Trophoblast cell (in vitro differentiated cells and primary cell): Measurements from ENCODE around the gene ZNF506.
"Not testable (repeated sequence)": the region's sequence is repeated elsewhere in the genome, so short reads cannot be mapped to it uniquely, and the experiment has no call there.

Experiments used
- DNase-seq, 2 donors: peaks; one replicate each; pipeline ENCODE4 v3.0.0-alpha.2; 2016
- H2AFZ ChIP-seq: 2 replicates; pipeline ENCODE4 v1.6.1; 2013; ENCODE audit warnings: low read length, moderate library complexity, mild to moderate bottlenecking; ENCODE audit not compliant: insufficient read depth, poor library complexity
- H2AK5ac ChIP-seq: 2 replicates; pipeline ENCODE4 v1.6.1; 2013; ENCODE audit warnings: mild to moderate bottlenecking, low read length
- H2BK120ac ChIP-seq: 2 replicates; pipeline ENCODE4 v1.6.1; 2013; ENCODE audit warnings: low read length, mild to moderate bottlenecking, moderate library complexity; ENCODE audit not compliant: insufficient read depth, poor library complexity
- H2BK12ac ChIP-seq: 2 replicates; pipeline ENCODE4 v1.6.1; 2013; ENCODE audit warnings: mild to moderate bottlenecking, low read length, moderate library complexity
- H2BK5ac ChIP-seq: 2 replicates; pipeline ENCODE4 v1.6.1; 2013; ENCODE audit warnings: low read length, low read depth, moderate library complexity, mild to moderate bottlenecking; ENCODE audit not compliant: poor library complexity
- H3K14ac ChIP-seq: 2 replicates; pipeline ENCODE4 v1.6.1; 2013; ENCODE audit warnings: mild to moderate bottlenecking, low read length
- H3K18ac ChIP-seq: 2 replicates; pipeline ENCODE4 v1.6.1; 2013; ENCODE audit warnings: mild to moderate bottlenecking, low read length
- H3K23ac ChIP-seq: 2 replicates; pipeline ENCODE4 v1.6.1; 2013; ENCODE audit warnings: low read length
- H3K27ac ChIP-seq: 2 replicates; pipeline ENCODE4 v1.5.1; 2013; ENCODE audit warnings: low read depth, mild to moderate bottlenecking, inconsistent platforms, low read length, moderate library complexity
- H3K27me3 ChIP-seq: 2 replicates; pipeline ENCODE4 v1.6.1; 2013; ENCODE audit warnings: inconsistent platforms, mild to moderate bottlenecking, low read length, moderate library complexity; ENCODE audit not compliant: insufficient read depth
- H3K36me3 ChIP-seq, 2 experiments: 1 replicate in 1 of 2; 2 replicates in 1 of 2; pipeline ENCODE4 v1.6.1; 2013; ENCODE audit warnings: low read length in 2 of 2, mild to moderate bottlenecking in 2 of 2, moderate library complexity in 1 of 2; ENCODE audit not compliant: insufficient read depth in 2 of 2, control insufficient read depth in 1 of 2
- H3K4ac ChIP-seq: 2 replicates; pipeline ENCODE4 v1.6.1; 2013; ENCODE audit warnings: low read depth, mild to moderate bottlenecking, low read length, moderate library complexity
- H3K4me1 ChIP-seq, 2 experiments: 1 replicate in 1 of 2; 2 replicates in 1 of 2; pipeline ENCODE4 v1.6.1; 2013; ENCODE audit warnings: low read length in 2 of 2, mild to moderate bottlenecking in 2 of 2, moderate library complexity in 1 of 2; ENCODE audit not compliant: insufficient read depth in 2 of 2, control insufficient read depth in 1 of 2
- H3K4me2 ChIP-seq: 2 replicates; pipeline ENCODE4 v1.6.1; 2013; ENCODE audit warnings: inconsistent platforms, mild to moderate bottlenecking, low read length, moderate library complexity
- H3K4me3 ChIP-seq: 2 replicates; pipeline ENCODE4 v1.5.1; 2013; ENCODE audit warnings: mild to moderate bottlenecking, low read depth, low read length, inconsistent platforms
- H3K79me1 ChIP-seq: one replicate; pipeline ENCODE4 v1.6.1; 2013; ENCODE audit warnings: low read length
- H3K79me2 ChIP-seq: 2 replicates; pipeline ENCODE4 v1.6.1; 2013; ENCODE audit warnings: low read length, mild to moderate bottlenecking; ENCODE audit not compliant: control insufficient read depth, insufficient read depth, poor library complexity
- H3K9ac ChIP-seq: 2 replicates; pipeline ENCODE4 v1.6.1; 2013; ENCODE audit warnings: mild to moderate bottlenecking, low read length
- H3K9me3 ChIP-seq: 2 replicates; pipeline ENCODE4 v1.6.1; 2013; ENCODE audit warnings: low read depth, mild to moderate bottlenecking, control low read depth, inconsistent platforms, low read length; ENCODE audit not compliant: insufficient read depth
- H4K12ac ChIP-seq: 2 replicates; pipeline ENCODE4 v1.6.1; 2013; ENCODE audit warnings: low read depth, mild to moderate bottlenecking, low read length, moderate library complexity
- H4K8ac ChIP-seq: 2 replicates; pipeline ENCODE4 v1.6.1; 2013; ENCODE audit warnings: low read depth, mild to moderate bottlenecking, low read length, moderate library complexity
- H4K91ac ChIP-seq: one replicate; pipeline ENCODE4 v1.6.1; 2013; ENCODE audit warnings: low read depth, mild to moderate bottlenecking, low read length, moderate library complexity
- WGBS: extraction: QIAGEN DNeasy Blood & Tissue Kit; methylation state at CpG from one replicate; pipeline ENCODE4 v1.1.7; 2013; ENCODE audit warnings: missing lambda C conversion rate; ENCODE audit not compliant: insufficient read length, insufficient coverage; ENCODE audit errors: extremely low coverage; 5-methylcytosine and 5-hydroxymethylcytosine counted together

Gene ZNF506

GRCh38 chr19:19776206-19777008 lies 45.1 kb downstream of the ZNF506 start:
- peak overlapping the region; percentile 79 for H3K4me3 ChIP-seq
- peak overlapping the region; percentile 62 for H2BK120ac ChIP-seq
- H2BK12ac ChIP-seq = no peak overlapping the region
- H3K27ac ChIP-seq = peak overlapping the region; percentile 44
- H3K9me3 ChIP-seq = no peaks in the 10 kb centered on the region
- peak overlapping the region; percentile 35 for H2BK5ac ChIP-seq
- H4K8ac ChIP-seq = peak overlapping the region; percentile 85
- peak overlapping the region; percentile 86 for H3K4me2 ChIP-seq
- H3K14ac ChIP-seq = peak overlapping the region; percentile 60
- H4K91ac ChIP-seq = peak overlapping the region; percentile 65
- no peak overlapping the region for H2AK5ac ChIP-seq
- no CpG with 5 or more reads among the region's 36 CpGs for WGBS
- peak overlapping the region; percentile 41 for H3K9ac ChIP-seq
- peak; percentile 99 for DNase-seq
- no peak overlapping the region for H3K4ac ChIP-seq
- peak overlapping the region; percentile 57 for H4K12ac ChIP-seq
- peaks cover 2 to 9% of the 10 kb centered on the region in 2 experiments for H3K4me1 ChIP-seq
- H3K18ac ChIP-seq = no peak overlapping the region
- H2AFZ ChIP-seq = peak overlapping the region; percentile 64
- H3K36me3 ChIP-seq = no peaks in the 10 kb centered on the region
- peaks cover 3% of the 10 kb centered on the region for H3K79me1 ChIP-seq
- H3K79me2 ChIP-seq = peaks cover 3% of the 10 kb centered on the region
- H3K23ac ChIP-seq = no peak overlapping the region
- no peaks in the 10 kb centered on the region for H3K27me3 ChIP-seq

DNA sequence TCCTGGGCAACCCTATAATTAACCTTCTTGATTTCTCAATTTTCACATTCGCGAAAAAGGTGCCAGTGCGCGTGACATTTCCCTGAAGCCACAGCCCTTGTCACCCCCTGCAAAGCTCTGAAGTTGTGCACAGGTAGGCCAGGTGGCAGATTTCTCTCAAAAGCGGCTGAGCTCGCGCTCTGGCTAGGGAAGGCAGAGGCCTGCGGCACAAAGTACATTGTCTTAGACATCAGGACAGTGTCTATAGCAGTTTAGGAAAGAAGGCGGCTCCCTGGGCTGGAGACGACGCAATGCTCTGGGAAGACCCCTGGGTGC lies 45.7 kb downstream of the ZNF506 start:
- no peak for DNase-seq
- Histone ChIP-seq H3K79me2 (peaks cover 3% of the 10 kb centered on the region), H3K4ac (no peak overlapping the region), H3K9ac (peak overlapping the region; percentile 35), H2BK5ac (peak overlapping the region; percentile 35), H3K4me1 (peaks cover 2 to 9% of the 10 kb centered on the region in 2 experiments), H3K18ac (no peak overlapping the region), H3K14ac (peak overlapping the region; percentile 60), H3K9me3 (no peaks in the 10 kb centered on the region), H4K91ac (peak overlapping the region; percentile 65), H3K23ac (no peak overlapping the region), H3K27ac (peak overlapping the region; percentile 19), H3K27me3 (no peaks in the 10 kb centered on the region), H3K4me3 (peak overlapping the region; percentile 79), H2BK12ac (no peak overlapping the region), H4K12ac (peak overlapping the region; percentile 57), H4K8ac (peak overlapping the region; percentile 85), H3K36me3 (no peaks in the 10 kb centered on the region), H2BK120ac (peak overlapping the region; percentile 62), H2AFZ (peak overlapping the region; percentile 40), H3K4me2 (peak overlapping the region; percentile 86), H3K79me1 (peaks cover 3% of the 10 kb centered on the region), H2AK5ac (no peak overlapping the region)
- WGBS = no CpG with 5 or more reads among the region's 11 CpGs

DNA sequence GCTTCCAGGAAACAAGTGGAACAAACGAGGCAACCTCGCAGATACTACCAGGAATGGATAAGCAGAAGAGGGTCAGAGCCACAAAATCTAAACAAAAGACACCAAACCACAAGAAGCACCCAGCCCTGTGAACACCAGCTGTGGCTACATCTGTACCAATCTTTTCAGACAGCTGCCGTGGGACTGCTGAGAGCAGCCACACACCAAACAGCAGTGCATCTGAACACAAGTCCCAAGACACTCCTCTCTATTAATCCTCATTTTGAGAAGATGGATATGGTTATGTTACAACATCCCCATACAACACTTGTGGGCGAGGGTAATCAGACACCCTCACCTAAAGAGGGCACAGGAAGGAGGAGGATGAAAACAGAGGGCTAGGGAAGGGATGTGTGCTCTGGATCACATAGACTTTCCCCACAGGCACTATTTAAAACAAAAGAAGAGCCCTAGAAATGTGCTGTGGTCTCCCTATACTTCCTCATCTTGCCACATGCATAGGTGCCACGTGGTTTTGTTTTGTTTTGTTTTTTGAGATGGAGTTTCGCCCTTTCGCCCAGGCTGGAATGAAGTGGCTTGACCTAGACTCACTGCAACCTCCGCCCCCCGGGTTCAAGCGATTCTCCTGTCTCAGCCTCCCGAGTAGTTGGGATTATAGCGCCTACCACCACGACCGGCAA lies 47.1 kb downstream of the ZNF506 start:
- Histone ChIP-seq H2BK5ac (no peak overlapping the region), H2AFZ (no peak overlapping the region), H3K27me3 (no peaks in the 10 kb centered on the region), H2BK12ac (no peak overlapping the region), H3K4me3 (no peak overlapping the region), H3K4me1 (peaks cover 2 to 9% of the 10 kb centered on the region in 2 experiments), H3K79me1 (peaks cover 3% of the 10 kb centered on the region), H3K4ac (no peak overlapping the region), H4K12ac (no peak overlapping the region), H4K8ac (no peak overlapping the region), H2BK120ac (no peak overlapping the region), H3K14ac (no peak overlapping the region), H3K79me2 (peaks cover 3% of the 10 kb centered on the region), H2AK5ac (no peak overlapping the region), H3K9me3 (no peaks in the 10 kb centered on the region), H3K9ac (no peak overlapping the region), H3K4me2 (no peak overlapping the region), H3K27ac (no peak overlapping the region), H3K36me3 (no peaks in the 10 kb centered on the region), H3K23ac (no peak overlapping the region), H3K18ac (no peak overlapping the region), H4K91ac (no peak overlapping the region)
- WGBS = no CpG with 5 or more reads among the region's 14 CpGs
- DNase-seq = no peak

DNA sequence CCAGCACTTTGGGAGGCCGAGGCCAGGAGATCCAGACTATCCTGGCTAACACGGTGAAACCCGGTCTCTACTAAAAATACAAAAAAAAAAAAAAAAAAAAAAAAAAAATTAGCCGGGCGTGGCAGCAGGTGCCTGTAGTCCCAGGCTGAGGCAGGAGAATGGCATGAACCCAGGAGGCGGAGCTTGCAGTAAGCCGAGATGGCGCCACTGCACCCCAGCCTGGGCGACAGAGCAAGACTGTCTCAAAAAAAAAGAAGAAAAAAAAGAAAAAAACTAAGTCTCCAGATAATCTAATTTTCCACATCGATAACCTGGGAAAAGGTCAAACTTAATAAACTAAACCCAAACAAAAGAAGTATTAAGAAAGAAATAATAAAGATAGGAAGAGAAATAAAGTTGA lies 49.6 kb downstream of the ZNF506 start:
- H4K12ac ChIP-seq, H3K4me3 ChIP-seq, H2BK120ac ChIP-seq, H3K14ac ChIP-seq, H4K8ac ChIP-seq, H3K79me2 ChIP-seq, H2BK5ac ChIP-seq, H2AFZ ChIP-seq, H3K23ac ChIP-seq, H3K9ac ChIP-seq, H3K27me3 ChIP-seq, H3K4me2 ChIP-seq, H3K4ac ChIP-seq, H3K18ac ChIP-seq, H3K27ac ChIP-seq, H3K9me3 ChIP-seq, H3K79me1 ChIP-seq, H2AK5ac ChIP-seq, DNase-seq, H3K36me3 ChIP-seq, H4K91ac ChIP-seq, H3K4me1 ChIP-seq, H2BK12ac ChIP-seq: not testable (repeated sequence)
- no CpG with 5 or more reads among the region's 10 CpGs for WGBS
